HepG2 (cell line): Measurements from ENCODE around the gene SOWAHB. TPM values are rescaled to one million over a fixed set of nuclear protein-coding genes. Genes with fewer than 3 reads are reported as not detected.

Experiments
- DZIP1 ChIP-seq: sonication (generic); formaldehyde crosslinking; IDR thresholded peaks from 2 replicates; pipeline ENCODE4 v1.5.0; 2020; ENCODE audit warnings: mild to moderate bottlenecking, missing genetic modification reagents
- JUND ChIP-seq: sonication (generic); formaldehyde crosslinking; IDR thresholded peaks from 2 replicates; pipeline ENCODE4 v1.8.0; 2022; ENCODE audit warnings: mild to moderate bottlenecking, missing genetic modification reagents
- KLF13 ChIP-seq: sonication (generic); formaldehyde crosslinking; IDR thresholded peaks from 2 replicates; pipeline ENCODE4 v1.4.0; 2020; ENCODE audit warnings: mild to moderate bottlenecking, missing genetic modification reagents
- MEIS1 ChIP-seq: sonication (generic); formaldehyde crosslinking; IDR thresholded peaks from 2 replicates; pipeline ENCODE4 v1.9.0; 2021; ENCODE audit warnings: mild to moderate bottlenecking, missing genetic modification reagents, moderate library complexity, borderline replicate concordance
- MLLT10 ChIP-seq: sonication (generic); formaldehyde crosslinking; IDR thresholded peaks from 2 replicates; pipeline ENCODE4 v1.4.0; 2020; ENCODE audit warnings: missing genetic modification reagents
- NR2F6 ChIP-seq, 2 experiments: IDR thresholded peaks; 2 replicates each; pipeline ENCODE4 v1.6.1; 2016; ENCODE audit warnings: antibody characterized with exemption in 1 of 2, mild to moderate bottlenecking in 1 of 2
- POLR2A ChIP-seq, 2 experiments: IDR thresholded peaks; 2 replicates each; pipeline ENCODE4 v1.6.1; 2011; ENCODE audit warnings: low read depth in 2 of 2, low read length in 2 of 2, mild to moderate bottlenecking in 1 of 2, moderate library complexity in 1 of 2; ENCODE audit not compliant: insufficient read depth in 1 of 2
- SRSF9 ChIP-seq: fragments of 200-400 bp; formaldehyde crosslinking; IDR thresholded peaks from 2 replicates; pipeline ENCODE4 v1.6.1; 2018; ENCODE audit warnings: borderline replicate concordance, mild to moderate bottlenecking, low read depth, low read length; ENCODE audit not compliant: insufficient read depth, poor library complexity, severe bottlenecking
- TFAP4 ChIP-seq: sonication (generic); IDR thresholded peaks from 2 replicates; pipeline ENCODE4 v1.6.1; 2016; ENCODE audit warnings: low read depth, borderline replicate concordance
- ZBTB26 ChIP-seq: IDR thresholded peaks from 2 replicates; pipeline ENCODE4 v1.6.1; 2016; ENCODE audit warnings: missing compliant biosample characterization, missing genetic modification reagents, borderline replicate concordance
- ZHX2 ChIP-seq, 2 experiments: sonication (generic) in 1 of 2; formaldehyde crosslinking in 1 of 2; IDR thresholded peaks; 2 replicates each; pipeline versions ENCODE4 v1.6.1 to v1.9.0; 2014 to 2022; ENCODE audit warnings: antibody characterized with exemption in 1 of 2, borderline replicate concordance in 1 of 2, inconsistent platforms in 1 of 2, low read depth in 1 of 2, missing genetic modification reagents in 1 of 2
- ZNF234 ChIP-seq: sonication (generic); formaldehyde crosslinking; conservative IDR thresholded peaks from 2 replicates; pipeline ENCODE4 v1.5.1; 2020; ENCODE audit warnings: mild to moderate bottlenecking, missing genetic modification reagents
- ZNF251 ChIP-seq: sonication (generic); formaldehyde crosslinking; IDR thresholded peaks from 2 replicates; pipeline ENCODE4 v1.9.0; 2021; ENCODE audit warnings: mild to moderate bottlenecking, missing genetic modification reagents
- ZNF546 ChIP-seq: sonication (generic); formaldehyde crosslinking; conservative IDR thresholded peaks from 2 replicates; pipeline ENCODE4 v1.8.1; 2023; ENCODE audit warnings: mild to moderate bottlenecking, missing genetic modification reagents
- ZNF710 ChIP-seq: sonication (generic); formaldehyde crosslinking; IDR thresholded peaks from 2 replicates; pipeline ENCODE4 v1.5.0; 2020; ENCODE audit warnings: mild to moderate bottlenecking, missing genetic modification reagents, borderline replicate concordance
- polyA plus RNA-seq, 8 experiments: library from polyadenylated mRNA; depleted of rRNA in 3 of 8; stranded (reverse) in 7 of 8; unstranded in 1 of 8; fragments of >200 nt; fragmentation: Illumina TruSeq in 4 of 8; extraction: Trizol in 4 of 8; gene quantifications; 2 replicates each; pipeline versions ENCODE4 v1.2.1 to v1.2.3, GENCODE V29; 2011 to 2016; ENCODE audit warnings: low read depth in 4 of 8, missing spikeins in 1 of 8, mixed read lengths in 1 of 8; ENCODE audit not compliant: insufficient read depth in 1 of 8
- total RNA-seq, 5 experiments: library from RNA; depleted of rRNA; stranded (reverse); fragments of >200 nt; fragmentation: Illumina TruSeq; extraction: Trizol; gene quantifications; 2 replicates each; pipeline ENCODE4 v1.2.3, GENCODE V29; 2016; ENCODE audit warnings: low read depth in 1 of 5

The SOWAHB gene
- total and polyA plus RNA-seq, 2 of the 13 experiments (the other 11 are each of a cell fraction or from before 2014, with no cell fraction given): 0.12 to 0.51 TPM

- TF ChIP-seq ZNF710 (CRISPR knock-in tag) (peak; percentile 69; the same call in 1 of the 2 replicates), NR2F6 (IDR thresholded peaks at IDR 0.05) (peak; percentile 31; the same call in 1 of the 2 replicates), NR2F6 (CRISPR knock-in tag; IDR thresholded peaks at IDR 0.05) (peak; percentile 40; the same call in 1 of the 2 replicates), ZNF546 (CRISPR knock-in tag) (no peak), ZHX2 (IDR thresholded peaks at IDR 0.05; ENCODE audit: low read depth) (no peak), ZHX2 (CRISPR knock-in tag; IDR thresholded peaks at IDR 0.05; ENCODE audit: borderline replicate concordance) (no peak), KLF13 (CRISPR knock-in tag) (no peak), ZBTB26 (CRISPR knock-in tag) (no peak), MEIS1 (CRISPR knock-in tag) (no peak), DZIP1 (CRISPR knock-in tag) (no peak), SRSF9 (no peak), TFAP4 (peak; percentile 62; the same call in 1 of the 2 replicates), ZNF251 (CRISPR knock-in tag) (no peak), MLLT10 (no peak), ZNF234 (CRISPR knock-in tag) (no peak), JUND (CRISPR knock-in tag) (no peak), POLR2A (IDR thresholded peaks at IDR 0.05; ENCODE audit: insufficient read depth in 1 of 2, low read depth in 2 of 2, low read length in 2 of 2) (no peak)
Observed at GRCh38 chr4:76898949-76899645, 1.2 kb upstream of the SOWAHB start (continued).
